Measurements from ENCODE around the gene C1GALT1. TPM values are rescaled to one million over a fixed set of nuclear protein-coding genes. Genes with fewer than 3 reads are reported as not detected.
"Not testable (repeated sequence)": the region's sequence is repeated elsewhere in the genome, so short reads cannot be mapped to it uniquely, and the experiment has no call there.

C1GALT1 gene
- total RNA-seq, 1 experiment from 2014 or later, result 52.2 TPM

DNA sequence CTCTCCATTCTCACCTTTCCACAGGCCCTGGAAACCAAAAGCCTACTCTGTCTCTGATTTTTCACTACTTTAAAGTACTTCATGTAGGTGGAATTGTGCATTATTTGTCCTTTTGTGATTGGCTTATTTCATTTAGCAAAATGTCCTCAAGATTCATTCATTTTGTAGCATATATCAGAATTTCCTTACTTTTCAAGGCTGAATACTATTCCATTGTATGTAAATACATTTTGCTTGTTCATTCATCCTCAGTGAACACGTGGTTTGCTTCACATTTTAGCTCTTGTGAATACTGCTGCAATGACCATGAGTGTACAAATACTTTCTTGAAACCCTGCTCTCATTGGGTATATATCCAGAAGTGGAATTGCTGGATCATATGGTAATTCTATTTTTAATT lies 8.8 kb downstream of the C1GALT1 start:
- H3K9me3 Mint-ChIP-seq (ENCODE audit: unreplicated experiment), result peaks cover 9% of the 10 kb centered on the region
- H3K27me3 Mint-ChIP-seq (ENCODE audit: insufficient read depth, unreplicated experiment), result no peaks in the 10 kb centered on the region
- H3K27ac Mint-ChIP-seq (ENCODE audit: unreplicated experiment), result no peak overlapping the region
- no peaks in the 10 kb centered on the region for H3K36me3 Mint-ChIP-seq (ENCODE audit: insufficient read depth, unreplicated experiment)
- H3K9me3 ChIP-seq, result 0 out of 2 replicates have a peak, but pooled peaks cover 3% of the 10 kb centered on the region
- no peaks in the 10 kb centered on the region for H3K4me1 ChIP-seq
- H3K27me3 ChIP-seq (replicated peaks; ENCODE audit: control insufficient read depth, insufficient read depth, low read length), result no peaks in the 10 kb centered on the region
- ChIA-PET CTCF (no interaction called here), POLR2A (no interaction called here)
- H3K4me1 Mint-ChIP-seq (ENCODE audit: low read depth, unreplicated experiment), result peaks cover 7% of the 10 kb centered on the region
- no TSS peak for BruUV-seq (replicated peaks)
- TF ChIP-seq, protein P1, sequence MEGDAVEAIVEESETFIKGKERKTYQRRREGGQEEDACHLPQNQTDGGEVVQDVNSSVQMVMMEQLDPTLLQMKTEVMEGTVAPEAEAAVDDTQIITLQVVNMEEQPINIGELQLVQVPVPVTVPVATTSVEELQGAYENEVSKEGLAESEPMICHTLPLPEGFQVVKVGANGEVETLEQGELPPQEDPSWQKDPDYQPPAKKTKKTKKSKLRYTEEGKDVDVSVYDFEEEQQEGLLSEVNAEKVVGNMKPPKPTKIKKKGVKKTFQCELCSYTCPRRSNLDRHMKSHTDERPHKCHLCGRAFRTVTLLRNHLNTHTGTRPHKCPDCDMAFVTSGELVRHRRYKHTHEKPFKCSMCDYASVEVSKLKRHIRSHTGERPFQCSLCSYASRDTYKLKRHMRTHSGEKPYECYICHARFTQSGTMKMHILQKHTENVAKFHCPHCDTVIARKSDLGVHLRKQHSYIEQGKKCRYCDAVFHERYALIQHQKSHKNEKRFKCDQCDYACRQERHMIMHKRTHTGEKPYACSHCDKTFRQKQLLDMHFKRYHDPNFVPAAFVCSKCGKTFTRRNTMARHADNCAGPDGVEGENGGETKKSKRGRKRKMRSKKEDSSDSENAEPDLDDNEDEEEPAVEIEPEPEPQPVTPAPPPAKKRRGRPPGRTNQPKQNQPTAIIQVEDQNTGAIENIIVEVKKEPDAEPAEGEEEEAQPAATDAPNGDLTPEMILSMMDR (IDR thresholded peaks at IDR 0.05; ENCODE audit: insufficient read depth in 1 of 2, low read depth in 1 of 2, low read length in 1 of 2, severe bottlenecking in 1 of 2, unreplicated experiment in 1 of 2), result no peak
- intact Hi-C loops (cut with micrococcal nuclease; ENCODE audit: unreplicated experiment), result no loop called here
- no peak overlapping the region for H3K4me3 ChIP-seq (ENCODE audit: low read depth, low read length)
- no peak overlapping the region for H3K4me3 Mint-ChIP-seq (ENCODE audit: unreplicated experiment)
- peaks cover 1% of the 10 kb centered on the region; the same call in 1 of the 2 replicates for H3K36me3 ChIP-seq (ENCODE audit: control insufficient read depth, insufficient read depth, low read length)
- DNase-seq, result no peak

GRCh38 chr7:7192798-7193788 lies 10.7 kb downstream of the C1GALT1 start:
- H3K4me1 Mint-ChIP-seq (ENCODE audit: low read depth, unreplicated experiment); H3K36me3 Mint-ChIP-seq (ENCODE audit: insufficient read depth, unreplicated experiment); H3K27ac Mint-ChIP-seq (ENCODE audit: unreplicated experiment): not testable (repeated sequence)

DNA sequence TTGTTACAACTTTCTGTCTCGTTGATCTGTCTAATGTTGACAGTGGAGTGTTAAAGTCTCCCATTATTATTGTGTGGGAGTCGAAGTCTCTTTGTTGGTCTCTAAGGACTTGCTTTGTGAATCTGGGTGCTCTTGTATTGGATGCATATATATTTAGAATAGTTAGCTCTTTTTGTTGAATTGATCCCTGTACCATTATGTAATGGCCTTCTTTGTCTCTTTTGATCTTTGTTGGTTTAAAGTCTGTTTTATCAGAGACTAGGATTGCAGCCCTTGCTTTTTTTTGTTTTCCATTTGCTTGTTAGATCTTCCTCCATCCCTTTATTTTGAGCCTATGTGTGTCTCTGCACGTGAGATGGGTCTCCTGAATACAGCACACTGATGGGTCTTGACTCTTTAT lies 17.2 kb downstream of the C1GALT1 start:
- H3K27me3 ChIP-seq (replicated peaks; ENCODE audit: control insufficient read depth, insufficient read depth, low read length); H3K36me3 Mint-ChIP-seq (ENCODE audit: insufficient read depth, unreplicated experiment); H3K4me3 Mint-ChIP-seq (ENCODE audit: unreplicated experiment); H3K27me3 Mint-ChIP-seq (ENCODE audit: insufficient read depth, unreplicated experiment); CTCF ChIA-PET; POLR2A ChIA-PET; H3K4me1 ChIP-seq; BruUV-seq (replicated peaks); H3K27ac Mint-ChIP-seq (ENCODE audit: unreplicated experiment); DNase-seq; H3K4me3 ChIP-seq (ENCODE audit: low read depth, low read length); H3K36me3 ChIP-seq (ENCODE audit: control insufficient read depth, insufficient read depth, low read length); intact Hi-C loops (cut with micrococcal nuclease; ENCODE audit: unreplicated experiment): not testable (repeated sequence)
- H3K4me1 Mint-ChIP-seq (ENCODE audit: low read depth, unreplicated experiment), result peaks cover 25% of the 10 kb centered on the region
- 0 out of 2 replicates have a peak, but pooled peaks cover 13% of the 10 kb centered on the region for H3K9me3 ChIP-seq
- peaks cover 22% of the 10 kb centered on the region for H3K9me3 Mint-ChIP-seq (ENCODE audit: unreplicated experiment)

More at GRCh38 chr7:7192798-7193788, 10.7 kb downstream of the C1GALT1 start:
- H3K27me3 ChIP-seq (replicated peaks; ENCODE audit: control insufficient read depth, insufficient read depth, low read length); H3K4me3 Mint-ChIP-seq (ENCODE audit: unreplicated experiment); H3K9me3 Mint-ChIP-seq (ENCODE audit: unreplicated experiment); intact Hi-C loops (cut with micrococcal nuclease; ENCODE audit: unreplicated experiment); H3K27me3 Mint-ChIP-seq (ENCODE audit: insufficient read depth, unreplicated experiment); H3K4me1 ChIP-seq; BruUV-seq (replicated peaks); H3K4me3 ChIP-seq (ENCODE audit: low read depth, low read length); CTCF ChIA-PET; DNase-seq; H3K9me3 ChIP-seq; H3K36me3 ChIP-seq (ENCODE audit: control insufficient read depth, insufficient read depth, low read length): not testable (repeated sequence)
- POLR2A ChIA-PET, result interaction anchor here (0.8 kb wide), 1 partner anchor 14 kb away, joined by 3 read pairs; no protein-coding TSS in a partner anchor

DNA sequence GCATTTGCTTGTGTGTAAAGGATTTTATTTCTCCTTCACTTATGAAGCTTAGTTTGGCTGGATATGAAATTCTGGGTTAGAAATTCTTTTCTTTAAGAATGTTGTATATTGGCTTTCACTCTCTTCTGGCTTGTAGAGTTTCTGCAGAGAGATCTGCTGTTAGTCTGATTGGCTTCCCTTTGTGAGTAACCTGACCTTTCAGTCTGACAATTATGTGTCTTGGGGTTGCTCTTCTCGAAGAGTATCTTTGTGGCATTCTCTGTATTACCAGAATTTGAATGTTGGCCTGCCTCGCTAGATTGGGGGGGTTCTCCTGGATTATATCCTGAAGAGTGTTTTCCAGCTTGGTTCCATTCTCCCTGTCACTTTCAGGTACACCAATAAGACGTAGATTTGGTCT lies 17.9 kb downstream of the C1GALT1 start:
- CTCF ChIA-PET, result not testable (repeated sequence)
- H3K9me3 Mint-ChIP-seq (ENCODE audit: unreplicated experiment), result peaks cover 27% of the 10 kb centered on the region

More for the DNA sequence above, 17.9 kb downstream of the C1GALT1 start:
- H3K27ac Mint-ChIP-seq (ENCODE audit: unreplicated experiment); H3K4me3 ChIP-seq (ENCODE audit: low read depth, low read length); intact Hi-C loops (cut with micrococcal nuclease; ENCODE audit: unreplicated experiment); POLR2A ChIA-PET; BruUV-seq (replicated peaks); H3K36me3 Mint-ChIP-seq (ENCODE audit: insufficient read depth, unreplicated experiment); H3K4me1 ChIP-seq; DNase-seq; H3K27me3 Mint-ChIP-seq (ENCODE audit: insufficient read depth, unreplicated experiment); H3K4me3 Mint-ChIP-seq (ENCODE audit: unreplicated experiment); H3K36me3 ChIP-seq (ENCODE audit: control insufficient read depth, insufficient read depth, low read length); H3K27me3 ChIP-seq (replicated peaks; ENCODE audit: control insufficient read depth, insufficient read depth, low read length): not testable (repeated sequence)
- H3K4me1 Mint-ChIP-seq (ENCODE audit: low read depth, unreplicated experiment), result peaks cover 23% of the 10 kb centered on the region
- 0 out of 2 replicates have a peak, but pooled peaks cover 13% of the 10 kb centered on the region for H3K9me3 ChIP-seq

Measured in Caco-2 (cell line).